ENCODE data around the gene LRMDA. TPM values are rescaled to one million over a fixed set of nuclear protein-coding genes. Genes with fewer than 3 reads are reported as not detected.

LRMDA gene
- total RNA-seq, 1 donor from 2014 or later, result 7.3 TPM

- Histone ChIP-seq H3K9ac (ENCODE audit: low read depth in 1 of 3, low read length in 3 of 3) (no peak overlapping the region), H3K9me3 (ENCODE audit: control insufficient read depth in 3 of 3, low read length in 3 of 3) (no peaks in the 10 kb centered on the region), H3K36me3 (ENCODE audit: control insufficient read depth in 3 of 3, insufficient read depth in 3 of 3, low read length in 3 of 3) (no peaks in the 10 kb centered on the region), H3K27me3 (ENCODE audit: control insufficient read depth in 3 of 3, insufficient read depth in 3 of 3, low read length in 3 of 3) (peaks cover 0 to under 1% (median 0%) of the 10 kb centered on the region in 3 donors), H3K4me3 (ENCODE audit: low read length in 3 of 3) (no peak overlapping the region), H3K4me1 (ENCODE audit: control insufficient read depth in 3 of 3, insufficient read depth in 3 of 3, low read length in 3 of 3) (no peaks in the 10 kb centered on the region), H3K27ac (ENCODE audit: low read depth, low read length) (no peak overlapping the region)
These were observed 452.0 kb downstream of the LRMDA start for GRCh38 chr10:75883081-75884072.

GRCh38 chr10:75884808-75885207, 453.4 kb downstream of the LRMDA start:
- Histone ChIP-seq H3K36me3 (ENCODE audit: control insufficient read depth in 3 of 3, insufficient read depth in 3 of 3, low read length in 3 of 3) (no peaks in the 10 kb centered on the region), H3K27ac (ENCODE audit: low read depth, low read length) (no peak overlapping the region), H3K9ac (ENCODE audit: low read depth in 1 of 3, low read length in 3 of 3) (no peak overlapping the region), H3K9me3 (ENCODE audit: control insufficient read depth in 3 of 3, low read length in 3 of 3) (no peaks in the 10 kb centered on the region), H3K4me3 (ENCODE audit: low read length in 3 of 3) (no peak overlapping the region), H3K27me3 (ENCODE audit: control insufficient read depth in 3 of 3, insufficient read depth in 3 of 3, low read length in 3 of 3) (no peaks in the 10 kb centered on the region), H3K4me1 (ENCODE audit: control insufficient read depth in 3 of 3, insufficient read depth in 3 of 3, low read length in 3 of 3) (no peaks in the 10 kb centered on the region)

GRCh38 chr10:75887369-75887768, 455.9 kb downstream of the LRMDA start:
- no peak overlapping the region for H3K9ac ChIP-seq (ENCODE audit: low read depth in 1 of 3, low read length in 3 of 3)
- H3K27ac ChIP-seq (ENCODE audit: low read depth, low read length), result no peak overlapping the region
- no peaks in the 10 kb centered on the region for H3K9me3 ChIP-seq (ENCODE audit: control insufficient read depth in 3 of 3, low read length in 3 of 3)
- H3K27me3 ChIP-seq (ENCODE audit: control insufficient read depth in 3 of 3, insufficient read depth in 3 of 3, low read length in 3 of 3), result peaks cover 0 to 4% (median 0%) of the 10 kb centered on the region in 3 donors
- H3K36me3 ChIP-seq (ENCODE audit: control insufficient read depth in 3 of 3, insufficient read depth in 3 of 3, low read length in 3 of 3), result no peaks in the 10 kb centered on the region
- no peaks in the 10 kb centered on the region for H3K4me1 ChIP-seq (ENCODE audit: control insufficient read depth in 3 of 3, insufficient read depth in 3 of 3, low read length in 3 of 3)
- H3K4me3 ChIP-seq (ENCODE audit: low read length in 3 of 3), result no peak overlapping the region

GRCh38 chr10:75887992-75888680, 456.7 kb downstream of the LRMDA start:
- peaks cover 0 to 4% (median 0%) of the 10 kb centered on the region in 3 donors for H3K27me3 ChIP-seq (ENCODE audit: control insufficient read depth in 3 of 3, insufficient read depth in 3 of 3, low read length in 3 of 3)
- H3K36me3 ChIP-seq (ENCODE audit: control insufficient read depth in 3 of 3, insufficient read depth in 3 of 3, low read length in 3 of 3), result no peaks in the 10 kb centered on the region
- no peak overlapping the region for H3K27ac ChIP-seq (ENCODE audit: low read depth, low read length)

GRCh38 chr10:75889051-75889450, 457.6 kb downstream of the LRMDA start:
- H3K36me3 ChIP-seq (ENCODE audit: control insufficient read depth in 3 of 3, insufficient read depth in 3 of 3, low read length in 3 of 3), result no peaks in the 10 kb centered on the region
- H3K27me3 ChIP-seq (ENCODE audit: control insufficient read depth in 3 of 3, insufficient read depth in 3 of 3, low read length in 3 of 3), result peaks cover 0 to 4% (median 0%) of the 10 kb centered on the region in 3 donors
- H3K27ac ChIP-seq (ENCODE audit: low read depth, low read length), result no peak overlapping the region
- no peak overlapping the region for H3K9ac ChIP-seq (ENCODE audit: low read depth in 1 of 3, low read length in 3 of 3)
- no peak overlapping the region for H3K4me3 ChIP-seq (ENCODE audit: low read length in 3 of 3)
- H3K9me3 ChIP-seq (ENCODE audit: control insufficient read depth in 3 of 3, low read length in 3 of 3), result no peaks in the 10 kb centered on the region
- no peaks in the 10 kb centered on the region for H3K4me1 ChIP-seq (ENCODE audit: control insufficient read depth in 3 of 3, insufficient read depth in 3 of 3, low read length in 3 of 3)

More at GRCh38 chr10:75887992-75888680, 456.7 kb downstream of the LRMDA start:
- H3K4me1 ChIP-seq (ENCODE audit: control insufficient read depth in 3 of 3, insufficient read depth in 3 of 3, low read length in 3 of 3), result no peaks in the 10 kb centered on the region
- H3K9me3 ChIP-seq (ENCODE audit: control insufficient read depth in 3 of 3, low read length in 3 of 3), result no peaks in the 10 kb centered on the region
- H3K9ac ChIP-seq (ENCODE audit: low read depth in 1 of 3, low read length in 3 of 3), result no peak overlapping the region
- no peak overlapping the region for H3K4me3 ChIP-seq (ENCODE audit: low read length in 3 of 3)

GRCh38 chr10:75894761-75895160, 463.3 kb downstream of the LRMDA start:
- no peak overlapping the region for H3K4me3 ChIP-seq (ENCODE audit: low read length in 3 of 3)

GRCh38 chr10:75895259-75895658, 463.8 kb downstream of the LRMDA start:
- no peak overlapping the region for H3K4me3 ChIP-seq (ENCODE audit: low read length in 3 of 3)
- no peaks in the 10 kb centered on the region for H3K9me3 ChIP-seq (ENCODE audit: control insufficient read depth in 3 of 3, low read length in 3 of 3)
- H3K4me1 ChIP-seq (ENCODE audit: control insufficient read depth in 3 of 3, insufficient read depth in 3 of 3, low read length in 3 of 3), result no peaks in the 10 kb centered on the region
- no peaks in the 10 kb centered on the region for H3K36me3 ChIP-seq (ENCODE audit: control insufficient read depth in 3 of 3, insufficient read depth in 3 of 3, low read length in 3 of 3)
- no peak overlapping the region for H3K9ac ChIP-seq (ENCODE audit: low read depth in 1 of 3, low read length in 3 of 3)
- H3K27ac ChIP-seq (ENCODE audit: low read depth, low read length), result no peak overlapping the region
- peaks cover 0 to 4% (median 0%) of the 10 kb centered on the region in 3 donors for H3K27me3 ChIP-seq (ENCODE audit: control insufficient read depth in 3 of 3, insufficient read depth in 3 of 3, low read length in 3 of 3)

More at GRCh38 chr10:75894761-75895160, 463.3 kb downstream of the LRMDA start:
- Histone ChIP-seq H3K36me3 (ENCODE audit: control insufficient read depth in 3 of 3, insufficient read depth in 3 of 3, low read length in 3 of 3) (no peaks in the 10 kb centered on the region), H3K9ac (ENCODE audit: low read depth in 1 of 3, low read length in 3 of 3) (no peak overlapping the region), H3K4me1 (ENCODE audit: control insufficient read depth in 3 of 3, insufficient read depth in 3 of 3, low read length in 3 of 3) (no peaks in the 10 kb centered on the region), H3K27ac (ENCODE audit: low read depth, low read length) (no peak overlapping the region), H3K9me3 (ENCODE audit: control insufficient read depth in 3 of 3, low read length in 3 of 3) (no peaks in the 10 kb centered on the region), H3K27me3 (ENCODE audit: control insufficient read depth in 3 of 3, insufficient read depth in 3 of 3, low read length in 3 of 3) (peaks cover 0 to 4% (median 0%) of the 10 kb centered on the region in 3 donors)

GRCh38 chr10:75899816-75900390, 468.5 kb downstream of the LRMDA start:
- peaks cover 0 to 2% (median 0%) of the 10 kb centered on the region in 3 donors for H3K27me3 ChIP-seq (ENCODE audit: control insufficient read depth in 3 of 3, insufficient read depth in 3 of 3, low read length in 3 of 3)
- no peak overlapping the region for H3K27ac ChIP-seq (ENCODE audit: low read depth, low read length)
- no peaks in the 10 kb centered on the region for H3K36me3 ChIP-seq (ENCODE audit: control insufficient read depth in 3 of 3, insufficient read depth in 3 of 3, low read length in 3 of 3)
- H3K9ac ChIP-seq (ENCODE audit: low read depth in 1 of 3, low read length in 3 of 3), result no peak overlapping the region
- H3K9me3 ChIP-seq (ENCODE audit: control insufficient read depth in 3 of 3, low read length in 3 of 3), result no peaks in the 10 kb centered on the region
- H3K4me1 ChIP-seq (ENCODE audit: control insufficient read depth in 3 of 3, insufficient read depth in 3 of 3, low read length in 3 of 3), result no peaks in the 10 kb centered on the region
- H3K4me3 ChIP-seq (ENCODE audit: low read length in 3 of 3), result no peak overlapping the region

GRCh38 chr10:75902816-75903215, 471.4 kb downstream of the LRMDA start:
- H3K4me1 ChIP-seq (ENCODE audit: control insufficient read depth in 3 of 3, insufficient read depth in 3 of 3, low read length in 3 of 3), result no peaks in the 10 kb centered on the region
- H3K9me3 ChIP-seq (ENCODE audit: control insufficient read depth in 3 of 3, low read length in 3 of 3), result no peaks in the 10 kb centered on the region
- H3K27me3 ChIP-seq (ENCODE audit: control insufficient read depth in 3 of 3, insufficient read depth in 3 of 3, low read length in 3 of 3), result peaks cover 0 to 2% (median 0%) of the 10 kb centered on the region in 3 donors
- no peak overlapping the region for H3K4me3 ChIP-seq (ENCODE audit: low read length in 3 of 3)
- H3K27ac ChIP-seq (ENCODE audit: low read depth, low read length), result no peak overlapping the region
- no peaks in the 10 kb centered on the region for H3K36me3 ChIP-seq (ENCODE audit: control insufficient read depth in 3 of 3, insufficient read depth in 3 of 3, low read length in 3 of 3)
- no peak overlapping the region for H3K9ac ChIP-seq (ENCODE audit: low read depth in 1 of 3, low read length in 3 of 3)
